Fibroblast of lung (primary cell): ENCODE data around the gene SERAC1. TPM values are rescaled to one million over a fixed set of nuclear protein-coding genes. Genes with fewer than 3 reads are reported as not detected.

Experiments
- DNase-seq, 2 donors: peaks; one replicate each; pipeline versions ENCODE4 v3.0.0 to v3.0.0-alpha.2; 2010; ENCODE audit warnings: low read depth in 2 of 2
- H2AFZ ChIP-seq: 2 replicates; pipeline ENCODE4 v1.5.1; 2012; ENCODE audit warnings: low read length, control low read depth, inconsistent platforms
- H3K27ac ChIP-seq: 2 replicates; pipeline ENCODE4 v1.5.1; 2011; ENCODE audit warnings: low read length, control low read depth; ENCODE audit not compliant: insufficient read depth
- H3K27me3 ChIP-seq: 2 replicates; pipeline ENCODE4 v1.5.1; 2011; ENCODE audit warnings: mild to moderate bottlenecking, low read length; ENCODE audit not compliant: control insufficient read depth, insufficient read depth
- H3K36me3 ChIP-seq: 2 replicates; pipeline ENCODE4 v1.5.1; 2011; ENCODE audit warnings: low read length; ENCODE audit not compliant: control insufficient read depth, insufficient read depth
- H3K4me1 ChIP-seq: 2 replicates; pipeline ENCODE4 v1.5.1; 2011; ENCODE audit warnings: low read length; ENCODE audit not compliant: control insufficient read depth, insufficient read depth; ENCODE audit errors: extremely low read depth
- H3K4me2 ChIP-seq: 2 replicates; pipeline ENCODE4 v1.5.1; 2011; ENCODE audit warnings: low read length, control low read depth; ENCODE audit not compliant: insufficient read depth; ENCODE audit errors: extremely low read depth
- H3K4me3 ChIP-seq, 4 experiments: fragments of 200-600 bp in 1 of 4; sonication (generic) in 1 of 4; replicated peaks in 1 of 4; 2 replicates each; pipeline ENCODE4 v1.5.1; 2011 to 2016; ENCODE audit warnings: low read length in 4 of 4, low read depth in 3 of 4, mild to moderate bottlenecking in 3 of 4, control low read depth in 2 of 4, inconsistent platforms in 1 of 4, mixed read lengths in 1 of 4; ENCODE audit not compliant: insufficient read depth in 1 of 4; ENCODE audit errors: control extremely low read depth in 1 of 4
- H3K79me2 ChIP-seq: 2 replicates; pipeline ENCODE4 v1.5.1; 2012; ENCODE audit warnings: mild to moderate bottlenecking, low read length, inconsistent platforms; ENCODE audit not compliant: control insufficient read depth, insufficient read depth
- H3K9ac ChIP-seq: 2 replicates; pipeline ENCODE4 v1.5.1; 2011; ENCODE audit warnings: mild to moderate bottlenecking, low read length, control low read depth; ENCODE audit not compliant: insufficient read depth
- H3K9me3 ChIP-seq: 2 replicates; pipeline ENCODE4 v1.5.1; 2012; ENCODE audit warnings: low read depth, low read length; ENCODE audit not compliant: control insufficient read depth, insufficient read depth
- H4K20me1 ChIP-seq: 2 replicates; pipeline ENCODE4 v1.5.1; 2011; ENCODE audit warnings: low read length; ENCODE audit not compliant: control insufficient read depth, insufficient read depth; ENCODE audit errors: extremely low read depth
- EZH2 ChIP-seq: IDR thresholded peaks from 2 replicates; pipeline ENCODE4 v1.5.1; 2012; ENCODE audit warnings: low read length, control low read depth, mild to moderate bottlenecking; ENCODE audit errors: missing control alignments
- polyA plus RNA-seq, 2 donors: library from polyadenylated mRNA; depleted of rRNA in 1 of 2; stranded (reverse) in 1 of 2; unstranded in 1 of 2; fragments of >200 nt; gene quantifications; 2 replicates each; pipeline ENCODE4 v1.2.1, GENCODE V29; 2011 to 2012; ENCODE audit warnings: missing spikeins in 1 of 2
- total RNA-seq: library from RNA; depleted of rRNA; stranded (reverse); fragments of >200 nt; gene quantifications from 2 replicates; pipeline ENCODE4 v1.2.1, GENCODE V29; 2014
- TF ChIP-seq, protein P1 (sequence below), 2 donors: IDR thresholded peaks in 1 of 2; conservative IDR thresholded peaks in 1 of 2; 1 replicate in 1 of 2; 2 replicates in 1 of 2; pipeline ENCODE4 v1.5.1; 2011 to 2012; ENCODE audit warnings: low read length in 2 of 2, control low read depth in 1 of 2, inconsistent platforms in 1 of 2, low read depth in 1 of 2, mild to moderate bottlenecking in 1 of 2

SERAC1 gene
- total and polyA plus RNA-seq, 2 donors (not counting 1 experiment from before 2014, with no cell fraction given): 21.3 to 37.7 TPM

DNA sequence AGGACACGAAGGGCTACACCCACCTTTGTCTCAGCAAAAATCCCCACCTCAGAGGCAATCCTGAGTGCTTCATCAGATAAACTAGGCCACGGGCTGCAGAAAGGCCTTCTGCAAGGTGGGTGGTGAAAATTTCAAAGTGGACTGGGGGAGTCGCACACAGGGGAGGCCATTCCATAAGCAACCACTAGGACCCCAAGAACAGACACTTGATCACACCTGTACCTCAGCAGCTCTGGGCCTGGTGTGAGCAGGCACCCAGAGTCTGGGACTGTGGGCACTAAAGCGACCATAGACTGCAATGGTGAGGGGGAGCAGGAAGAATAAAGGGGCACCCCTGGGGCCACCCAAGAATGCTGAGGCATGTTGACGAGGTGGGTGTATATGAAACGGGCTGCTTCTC, 52.6 kb downstream of the SERAC1 start:
- no peak for TF ChIP-seq EZH2
- TF ChIP-seq, protein P1, sequence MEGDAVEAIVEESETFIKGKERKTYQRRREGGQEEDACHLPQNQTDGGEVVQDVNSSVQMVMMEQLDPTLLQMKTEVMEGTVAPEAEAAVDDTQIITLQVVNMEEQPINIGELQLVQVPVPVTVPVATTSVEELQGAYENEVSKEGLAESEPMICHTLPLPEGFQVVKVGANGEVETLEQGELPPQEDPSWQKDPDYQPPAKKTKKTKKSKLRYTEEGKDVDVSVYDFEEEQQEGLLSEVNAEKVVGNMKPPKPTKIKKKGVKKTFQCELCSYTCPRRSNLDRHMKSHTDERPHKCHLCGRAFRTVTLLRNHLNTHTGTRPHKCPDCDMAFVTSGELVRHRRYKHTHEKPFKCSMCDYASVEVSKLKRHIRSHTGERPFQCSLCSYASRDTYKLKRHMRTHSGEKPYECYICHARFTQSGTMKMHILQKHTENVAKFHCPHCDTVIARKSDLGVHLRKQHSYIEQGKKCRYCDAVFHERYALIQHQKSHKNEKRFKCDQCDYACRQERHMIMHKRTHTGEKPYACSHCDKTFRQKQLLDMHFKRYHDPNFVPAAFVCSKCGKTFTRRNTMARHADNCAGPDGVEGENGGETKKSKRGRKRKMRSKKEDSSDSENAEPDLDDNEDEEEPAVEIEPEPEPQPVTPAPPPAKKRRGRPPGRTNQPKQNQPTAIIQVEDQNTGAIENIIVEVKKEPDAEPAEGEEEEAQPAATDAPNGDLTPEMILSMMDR (conservative IDR thresholded peaks at IDR 0.05 in 1 of 2, IDR thresholded peaks at IDR 0.05 in 1 of 2; ENCODE audit: low read depth in 1 of 2, low read length in 2 of 2): no peak
- H3K36me3 ChIP-seq: no peaks in the 10 kb centered on the region

DNA sequence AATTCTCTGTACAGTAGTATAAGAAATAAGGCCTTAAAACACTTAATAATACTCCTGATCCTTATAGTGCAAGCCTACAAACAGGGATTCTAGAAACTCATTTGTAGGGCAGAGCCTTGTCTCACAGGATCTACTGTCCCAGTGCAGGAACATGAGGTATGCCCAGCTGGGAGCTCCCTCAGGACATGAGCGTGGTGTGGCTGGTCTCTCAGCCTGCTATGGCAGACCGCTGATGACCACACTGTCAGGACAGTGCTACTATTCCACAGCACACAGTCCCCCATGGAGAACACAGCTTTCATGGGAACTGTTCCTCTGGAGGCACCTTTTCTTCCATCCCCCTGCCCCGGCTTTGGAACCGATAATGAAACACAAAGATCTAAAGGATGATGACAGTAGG, 53.0 kb downstream of the SERAC1 start:
- DNase-seq: no peak
- Histone ChIP-seq H4K20me1 (peaks cover 2% of the 10 kb centered on the region), H3K9me3 (no peaks in the 10 kb centered on the region), H3K79me2 (no peaks in the 10 kb centered on the region), H3K4me1 (no peaks in the 10 kb centered on the region), H3K4me3 (no peak overlapping the region), H3K9ac (no peak overlapping the region), H2AFZ (no peak overlapping the region), H3K4me2 (no peak overlapping the region), H3K27ac (no peak overlapping the region), H3K27me3 (no peaks in the 10 kb centered on the region), H3K36me3 (no peaks in the 10 kb centered on the region)
- TF ChIP-seq, protein P1 (conservative IDR thresholded peaks at IDR 0.05 in 1 of 2, IDR thresholded peaks at IDR 0.05 in 1 of 2; ENCODE audit: low read depth in 1 of 2, low read length in 2 of 2): no peak
- no peak for TF ChIP-seq EZH2

More for the DNA sequence above, 52.6 kb downstream of the SERAC1 start:
- Histone ChIP-seq H3K27ac (no peak overlapping the region), H3K9me3 (no peaks in the 10 kb centered on the region), H3K27me3 (no peaks in the 10 kb centered on the region), H3K9ac (no peak overlapping the region), H4K20me1 (peaks cover 2% of the 10 kb centered on the region), H2AFZ (no peak overlapping the region), H3K79me2 (no peaks in the 10 kb centered on the region), H3K4me1 (no peaks in the 10 kb centered on the region), H3K4me2 (no peak overlapping the region), H3K4me3 (no peak overlapping the region)
- no peak for DNase-seq

DNA sequence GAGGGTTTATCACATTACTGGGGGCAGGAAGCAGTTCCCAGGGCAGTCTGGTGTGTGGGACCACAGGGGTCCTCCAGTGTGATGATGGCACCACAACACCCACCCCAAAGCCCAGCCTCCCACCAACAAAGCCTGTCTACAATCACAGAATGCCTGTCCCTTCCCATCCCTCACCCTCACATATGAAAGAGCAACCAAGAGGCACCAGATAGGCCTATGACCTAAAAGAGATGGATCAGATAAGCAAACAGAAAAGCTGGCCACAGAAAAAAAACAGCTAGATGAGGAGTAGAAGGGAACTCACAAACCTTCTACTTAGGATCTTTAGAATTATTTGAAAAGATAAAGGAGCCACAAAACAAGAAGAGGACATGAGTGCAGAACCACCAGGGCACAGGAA, 54.3 kb downstream of the SERAC1 start:
- Histone ChIP-seq H3K9me3 (no peaks in the 10 kb centered on the region), H3K27me3 (no peaks in the 10 kb centered on the region), H2AFZ (no peak overlapping the region), H3K79me2 (no peaks in the 10 kb centered on the region), H4K20me1 (no peaks in the 10 kb centered on the region), H3K27ac (no peak overlapping the region), H3K9ac (no peak overlapping the region), H3K4me2 (no peak overlapping the region), H3K4me3 (no peak overlapping the region), H3K36me3 (no peaks in the 10 kb centered on the region), H3K4me1 (no peaks in the 10 kb centered on the region)
- TF ChIP-seq EZH2: no peak
- no peak for DNase-seq
